Left forelimb (tissue), 1 donor: ENCODE data around the gene ZBTB47.

Experiments
- DNase-seq: peaks from one replicate; pipeline ENCODE4 v3.0.0-alpha.2; 2018; ENCODE audit warnings: low spot score

The ZBTB47 gene

DNA sequence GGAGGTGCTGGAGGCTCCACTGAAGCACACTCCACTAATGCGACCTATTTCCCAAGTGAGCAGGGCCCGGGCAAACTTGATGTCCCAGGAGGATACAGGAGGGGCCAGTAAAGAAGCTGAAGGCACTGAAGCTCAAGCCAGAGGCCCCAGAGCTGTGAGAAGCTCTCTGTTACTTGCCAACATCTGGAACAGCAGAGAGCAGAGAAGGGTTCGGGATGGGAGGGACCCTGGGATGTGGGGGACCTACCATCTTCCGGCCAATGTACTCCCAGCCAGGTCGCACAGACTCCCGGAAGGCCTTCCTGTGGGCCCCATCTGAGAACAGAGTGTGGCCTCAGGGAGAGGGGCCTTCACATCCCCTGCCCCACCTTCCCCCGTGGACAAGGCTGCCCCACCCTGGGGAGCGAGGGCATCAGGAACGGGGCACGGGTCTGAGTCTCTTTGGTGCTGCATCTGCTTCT, 46.0 kb downstream of the ZBTB47 start:
- DNase-seq, result peak; percentile 33

GRCh38 chr3:42700366-42701288, 47.1 kb downstream of the ZBTB47 start:
- peak; percentile 30 for DNase-seq

- peak; percentile 75 for DNase-seq
Observed at GRCh38 chr3:42701371-42702065, 48.0 kb downstream of the ZBTB47 start.

- peak; percentile 60 for DNase-seq
Observed at GRCh38 chr3:42702066-42702951, 48.8 kb downstream of the ZBTB47 start, which contains the start of gene HHATL. Gene HHATL, minus strand, starts transcription at chr3:42702798. Its CDS starts 1,972 bp downstream, at chr3:42700826.

DNA sequence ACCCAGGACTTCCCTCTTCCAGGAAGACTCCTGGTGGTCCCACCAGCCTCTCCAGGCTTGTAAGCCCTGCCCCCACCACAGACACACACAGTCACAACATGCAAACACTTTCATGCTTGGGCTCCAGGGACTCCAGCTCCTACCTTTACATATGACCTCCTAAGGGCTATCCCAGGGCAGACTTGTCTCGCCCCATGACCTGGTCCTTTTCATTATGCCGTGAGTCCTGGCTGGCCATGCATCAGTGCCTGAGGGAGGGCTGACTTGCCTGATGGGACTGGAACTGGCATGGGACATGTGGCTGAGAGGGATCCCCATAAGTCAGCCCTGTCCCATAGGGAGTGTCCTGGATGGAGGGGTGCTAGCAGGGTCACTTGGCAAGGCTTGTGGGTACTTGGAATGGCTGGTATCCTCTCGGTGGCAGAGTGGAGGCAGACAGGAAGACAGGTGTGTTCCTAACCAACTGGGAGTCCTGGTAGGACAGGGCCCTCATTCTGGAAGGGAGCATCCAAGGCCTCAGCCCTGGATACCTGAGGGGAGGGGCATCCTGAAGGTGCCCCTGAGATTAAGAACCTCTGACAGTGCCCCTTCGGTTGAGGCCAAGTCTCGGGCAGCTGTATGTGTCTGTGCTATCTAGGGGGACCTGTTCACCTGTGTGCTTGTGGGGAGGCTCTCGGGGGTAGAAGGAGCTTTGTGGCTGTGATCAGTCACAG, 49.6 kb downstream of the ZBTB47 start:
- no peak for DNase-seq

DNA sequence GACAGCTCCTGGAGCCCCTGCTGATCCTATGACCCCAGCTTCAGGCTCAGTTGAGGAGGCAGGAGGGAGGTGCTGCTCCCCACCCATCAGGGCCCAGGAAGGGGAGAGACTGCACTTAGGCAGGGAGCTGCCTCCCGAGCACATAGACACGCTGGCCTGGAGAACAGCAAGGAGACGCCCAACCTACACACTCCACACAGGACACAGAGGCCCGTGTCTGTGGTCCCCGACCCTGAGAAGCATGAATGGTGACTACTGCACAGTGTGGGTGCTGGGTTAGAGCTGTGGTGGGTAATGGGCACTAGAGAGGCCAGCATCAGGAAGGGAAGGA, 50.2 kb downstream of the ZBTB47 start:
- peak; percentile 51 for DNase-seq

DNA sequence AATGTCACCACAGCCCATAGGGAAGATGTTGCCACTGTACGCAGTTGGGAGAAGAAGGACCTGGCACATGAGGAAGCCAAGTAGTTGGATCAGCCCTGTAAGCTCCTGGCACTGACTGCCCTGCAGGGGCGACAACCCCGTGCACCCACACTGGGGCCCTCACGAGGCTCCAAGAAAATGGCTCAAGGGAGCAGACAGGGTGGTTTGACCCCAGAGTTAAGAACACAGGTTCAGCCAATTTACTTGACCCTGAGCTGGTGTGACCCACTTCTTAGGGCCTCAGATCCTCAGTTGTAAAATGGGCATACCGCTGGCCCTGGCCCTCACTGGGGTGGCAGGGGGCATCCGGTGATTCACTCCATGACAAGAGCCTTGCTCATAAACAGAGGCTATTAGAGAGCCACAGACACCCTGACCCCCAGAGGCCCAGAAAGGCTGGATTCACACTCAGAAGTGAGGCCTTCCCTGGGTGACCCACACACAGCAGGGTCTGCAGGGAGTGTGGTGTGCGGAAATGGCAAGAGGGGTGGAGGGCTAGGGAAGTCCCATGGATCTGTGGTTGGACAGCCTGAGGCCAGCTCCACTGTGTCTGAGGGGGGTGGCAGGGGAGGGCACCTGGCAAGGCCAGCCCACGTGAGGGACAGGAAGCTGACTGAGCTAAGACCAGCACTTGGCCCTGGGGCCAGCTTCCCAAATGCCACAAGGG, 50.8 kb downstream of the ZBTB47 start:
- peak; percentile 51 for DNase-seq

DNA sequence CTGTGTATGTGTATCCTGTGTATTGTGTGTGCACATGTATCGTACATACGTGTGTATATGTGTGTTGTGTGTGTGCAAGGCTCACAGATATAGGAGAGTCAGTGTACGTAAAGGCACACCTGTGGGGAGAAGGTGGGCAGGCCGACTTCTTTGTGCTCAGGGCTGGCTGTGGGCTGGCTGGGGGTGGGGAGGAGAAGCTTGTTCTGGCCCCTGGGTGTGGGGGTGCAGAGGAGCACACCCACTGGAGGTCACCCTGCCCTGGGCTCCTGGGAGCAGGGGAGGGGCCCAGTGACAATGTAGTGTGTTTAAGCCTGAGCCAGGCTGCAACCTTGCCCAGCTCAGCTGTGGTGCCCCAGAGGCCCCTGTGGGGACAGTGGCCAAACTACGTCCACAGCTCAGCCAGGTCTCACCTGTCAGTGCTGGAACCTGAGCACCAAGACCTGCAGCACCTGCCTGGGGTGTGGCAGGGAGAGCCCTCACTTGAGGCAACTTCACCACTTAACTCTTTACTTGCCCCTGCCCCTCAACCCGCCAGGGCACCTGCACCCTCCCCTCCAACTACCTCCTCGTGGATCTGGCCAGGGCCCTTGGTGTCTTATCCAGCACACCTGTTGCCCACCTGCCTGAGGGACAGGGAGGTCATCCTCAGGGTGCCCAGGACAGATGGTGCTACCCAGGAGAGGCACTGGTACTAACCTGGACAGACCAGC, 51.7 kb downstream of the ZBTB47 start:
- DNase-seq, result peak; percentile 54

GRCh38 chr3:42705962-42706585, 52.6 kb downstream of the ZBTB47 start:
- no peak for DNase-seq

DNA sequence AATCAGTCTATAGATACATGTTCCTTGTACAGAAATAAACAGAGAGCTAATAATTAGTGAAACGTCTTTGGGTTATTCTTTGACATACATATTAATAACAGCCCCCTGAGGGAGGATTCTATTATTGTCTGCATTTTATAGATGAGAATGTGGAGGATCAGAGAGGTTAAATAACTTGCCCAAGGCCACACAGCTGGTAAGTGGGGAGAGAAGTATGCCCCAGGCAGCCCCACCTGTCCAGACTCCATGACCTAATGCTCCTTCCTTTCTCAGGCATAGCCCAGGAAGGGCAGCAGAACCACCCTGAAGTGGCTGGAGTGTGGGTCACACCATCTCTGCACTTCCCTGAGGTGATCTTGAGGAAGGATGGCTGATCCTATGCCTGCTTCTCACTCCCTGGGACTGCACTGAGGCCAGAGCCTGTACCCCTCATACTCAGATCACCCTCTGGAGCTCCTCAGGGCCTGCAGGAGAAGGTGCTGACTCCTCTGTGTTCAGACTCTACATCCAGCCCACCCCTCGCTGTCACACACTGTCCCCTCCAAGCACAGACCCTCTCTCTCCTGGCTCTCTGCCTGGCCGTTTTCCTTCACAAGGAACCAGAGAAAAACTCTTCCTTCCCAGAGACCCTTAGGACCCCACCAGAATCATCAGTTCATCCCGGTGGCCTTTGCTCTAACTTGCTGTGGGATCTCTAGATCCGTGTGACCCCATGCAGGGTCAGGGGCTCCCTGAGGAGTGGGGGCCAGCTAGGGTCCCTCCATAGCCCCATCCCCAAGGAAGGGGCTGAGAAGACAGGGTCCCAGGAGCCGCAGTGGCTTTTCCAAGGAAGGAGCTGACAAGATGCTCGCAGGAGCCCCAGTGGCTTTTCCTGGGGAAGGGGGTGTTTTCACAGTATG, 53.5 kb downstream of the ZBTB47 start:
- no peak for DNase-seq

GRCh38 chr3:42707620-42708355, 54.3 kb downstream of the ZBTB47 start:
- peak; percentile 33 for DNase-seq

- DNase-seq, result peak; percentile 57
Observed at GRCh38 chr3:42708611-42709151, 55.2 kb downstream of the ZBTB47 start.

DNA sequence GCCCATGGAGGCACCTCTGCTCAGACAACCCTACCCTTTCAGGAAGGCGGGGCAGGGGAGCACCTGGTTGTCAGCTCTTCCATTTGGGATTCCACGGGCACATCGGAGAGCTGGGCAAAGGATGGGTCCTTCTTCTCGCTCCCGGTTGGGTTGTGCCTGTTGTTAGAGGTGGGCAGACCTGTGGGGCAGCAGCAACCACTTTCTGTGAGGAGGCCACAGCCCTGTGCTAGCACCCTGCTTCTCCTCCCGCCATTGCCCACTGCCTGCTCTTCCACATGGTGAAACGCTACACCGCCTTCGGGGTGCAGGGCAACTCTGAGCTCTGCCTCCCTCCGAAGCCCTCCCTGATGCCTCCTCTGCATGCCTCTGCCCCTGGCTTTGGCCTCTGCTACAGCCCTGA, 56.1 kb downstream of the ZBTB47 start:
- DNase-seq, result no peak

- no peak for DNase-seq
Observed at GRCh38 chr3:42710323-42711021, 57.0 kb downstream of the ZBTB47 start.

GRCh38 chr3:42711491-42712343, 58.2 kb downstream of the ZBTB47 start:
- DNase-seq, result peak; percentile 52

- DNase-seq, result no peak
Observed at GRCh38 chr3:42712344-42712648, 58.8 kb downstream of the ZBTB47 start.
